Measurements from ENCODE around the gene INSYN2B. TPM values are rescaled to one million over a fixed set of nuclear protein-coding genes. Genes with fewer than 3 reads are reported as not detected.
"Not testable (repeated sequence)": the region's sequence is repeated elsewhere in the genome, so short reads cannot be mapped to it uniquely, and the experiment has no call there.

INSYN2B gene
- polyA plus RNA-seq, 4 donors: 1.5 to 2.7 (median 2.3) TPM

- DNase-seq (ENCODE audit: low read depth in 4 of 4, low spot score in 2 of 4): no peak
Measured at GRCh38 chr5:169974121-169974770, 6.0 kb downstream of the INSYN2B start.

- DNase-seq (ENCODE audit: low read depth in 4 of 4, low spot score in 2 of 4): no peak
Measured at GRCh38 chr5:169973056-169973455, 7.2 kb downstream of the INSYN2B start.

DNA sequence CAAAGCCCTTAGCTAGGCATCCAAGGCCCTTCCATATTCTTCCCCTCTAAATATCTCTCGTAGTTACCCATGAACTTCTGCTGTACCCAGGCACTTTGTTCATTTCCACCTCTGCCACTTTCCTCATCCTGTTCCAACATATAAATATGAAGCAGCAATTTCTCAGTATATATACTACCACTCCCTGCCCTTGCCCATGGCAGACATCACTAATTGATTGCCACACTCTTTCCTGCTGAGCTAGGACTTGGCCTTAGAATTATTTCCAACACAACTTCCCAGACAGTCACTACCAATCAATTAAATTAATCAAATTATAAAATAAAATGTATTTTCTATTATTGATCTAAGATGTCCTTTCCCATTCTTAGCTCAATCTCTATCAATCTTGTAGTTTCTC, 8.5 kb downstream of the INSYN2B start:
- no peak for DNase-seq (ENCODE audit: low read depth in 4 of 4, low spot score in 2 of 4)

- DNase-seq (ENCODE audit: low read depth in 4 of 4, low spot score in 2 of 4): no peak
Measured at GRCh38 chr5:169970911-169971765, 9.2 kb downstream of the INSYN2B start.

GRCh38 chr5:169970339-169970738, 10.0 kb downstream of the INSYN2B start:
- no peak for DNase-seq (ENCODE audit: low read depth in 4 of 4, low spot score in 2 of 4)

DNA sequence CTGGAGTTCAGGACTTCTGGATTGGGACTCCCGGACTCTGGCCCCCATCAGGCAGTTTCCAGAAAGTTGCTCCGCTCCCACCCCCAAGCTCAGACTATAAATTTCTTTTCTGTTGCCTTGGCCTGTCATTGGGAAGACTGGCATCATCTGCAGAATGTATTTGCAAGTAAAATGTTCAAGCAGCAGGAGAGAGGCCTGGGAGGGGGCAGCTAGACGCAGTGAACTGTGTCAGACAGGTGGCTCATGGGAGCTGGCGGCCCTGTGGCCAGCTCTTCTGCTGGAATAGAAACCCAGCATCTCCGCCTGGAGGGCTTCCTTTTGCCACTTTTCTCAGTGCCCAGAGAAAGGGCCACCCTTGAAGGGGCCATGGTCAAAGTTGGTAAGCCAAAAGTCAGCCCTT, 16.0 kb downstream of the INSYN2B start:
- DNase-seq (ENCODE audit: low read depth in 4 of 4, low spot score in 2 of 4): no peak

- no peak for DNase-seq (ENCODE audit: low read depth in 4 of 4, low spot score in 2 of 4)
Measured at GRCh38 chr5:169960659-169961058, 19.6 kb downstream of the INSYN2B start.

- no peak for DNase-seq (ENCODE audit: low read depth in 4 of 4, low spot score in 2 of 4)
Measured at GRCh38 chr5:169958278-169958677, 22.0 kb downstream of the INSYN2B start.

- no peak for DNase-seq (ENCODE audit: low read depth in 4 of 4, low spot score in 2 of 4)
Measured at GRCh38 chr5:169956756-169957155, 23.5 kb downstream of the INSYN2B start.

DNA sequence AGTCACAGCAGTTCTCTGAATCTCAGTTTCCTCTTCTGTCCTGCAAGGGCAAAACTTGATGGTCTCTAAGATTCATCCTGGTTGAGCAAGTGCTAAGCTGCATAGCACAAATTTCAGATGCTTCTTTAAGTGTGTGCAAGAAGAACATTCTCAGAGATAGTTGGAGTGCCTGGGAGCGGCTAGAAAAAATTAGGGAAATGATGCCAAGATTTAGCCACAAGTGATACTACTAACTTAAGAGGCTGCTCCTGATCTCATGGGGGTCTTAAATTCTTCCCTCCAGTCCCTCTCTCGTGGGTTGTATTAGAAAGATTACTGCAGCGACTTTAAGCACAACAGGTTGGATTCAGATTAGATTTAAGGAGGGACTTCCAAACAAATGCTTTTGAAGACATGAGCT, 24.2 kb downstream of the INSYN2B start:
- DNase-seq (ENCODE audit: low read depth in 4 of 4, low spot score in 2 of 4): no peak

DNA sequence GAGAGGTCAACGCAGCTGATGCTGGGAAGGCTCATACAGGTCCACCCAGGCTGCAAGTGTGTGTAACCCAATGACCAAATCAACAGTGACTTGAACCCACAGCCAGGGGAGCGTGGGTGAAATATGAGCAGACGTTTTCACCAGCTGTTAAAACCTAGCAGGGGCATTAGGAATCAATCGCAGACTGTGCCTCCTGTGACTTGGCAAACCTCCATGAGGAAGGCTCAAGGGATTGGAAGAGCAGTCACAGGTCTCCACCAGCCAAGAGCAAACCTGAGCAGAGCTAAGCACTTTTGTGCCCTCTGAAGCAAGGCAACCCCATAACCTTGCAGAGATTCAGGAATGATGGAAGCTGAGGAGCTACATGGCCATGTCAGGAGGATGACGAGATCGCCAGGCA, 25.5 kb downstream of the INSYN2B start:
- DNase-seq (ENCODE audit: low read depth in 4 of 4, low spot score in 2 of 4): no peak

GRCh38 chr5:169953196-169953595, 27.1 kb downstream of the INSYN2B start:
- DNase-seq (ENCODE audit: low read depth in 4 of 4, low spot score in 2 of 4): not testable (repeated sequence)

DNA sequence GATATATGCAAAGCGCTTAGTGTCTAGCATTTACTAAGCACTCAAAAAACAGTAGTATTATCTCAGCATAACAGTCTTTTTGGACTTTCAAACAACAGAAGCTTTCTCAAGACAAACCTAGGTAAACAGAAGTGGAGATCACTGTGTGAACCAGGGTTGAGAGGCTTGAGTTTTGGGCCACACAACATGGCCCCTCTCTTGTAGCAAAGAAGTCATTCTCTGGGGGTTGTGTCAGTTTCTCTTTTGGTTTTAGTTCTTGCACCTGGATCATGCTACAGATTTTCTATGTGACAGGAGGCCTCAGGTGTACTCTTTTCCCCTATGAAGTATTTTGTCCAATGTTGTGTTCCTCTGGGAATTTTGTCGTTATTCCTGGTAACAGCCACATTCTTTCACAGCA, 30.0 kb downstream of the INSYN2B start:
- no peak for DNase-seq (ENCODE audit: low read depth in 4 of 4, low spot score in 2 of 4)

DNA sequence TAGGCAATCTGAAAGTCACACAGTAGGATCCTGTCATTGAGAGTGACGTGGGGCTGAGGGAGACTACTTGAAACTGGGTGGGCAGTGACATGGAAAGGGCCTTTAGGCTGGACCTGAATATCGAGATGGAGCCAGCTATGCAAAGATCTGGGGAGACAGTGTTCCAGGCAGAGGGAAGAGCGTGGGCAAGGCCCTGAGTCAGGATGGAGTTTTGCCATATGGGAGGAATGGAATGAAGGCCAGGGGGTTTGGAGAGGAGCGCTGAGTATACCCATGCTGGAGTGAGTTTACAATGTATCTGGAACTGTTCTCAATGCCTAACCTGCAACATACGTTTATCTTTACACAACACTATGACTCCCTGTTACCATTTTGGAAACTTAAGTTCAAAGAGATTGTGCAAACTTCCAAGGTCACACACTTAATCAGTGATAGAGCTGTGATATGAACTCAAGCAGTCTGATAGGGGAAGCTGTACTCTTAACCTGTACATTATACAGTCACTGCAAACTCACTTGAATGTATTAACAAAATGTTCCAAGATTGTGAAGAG, 33.5 kb downstream of the INSYN2B start:
- DNase-seq (ENCODE audit: low read depth in 4 of 4, low spot score in 2 of 4): no peak

DNA sequence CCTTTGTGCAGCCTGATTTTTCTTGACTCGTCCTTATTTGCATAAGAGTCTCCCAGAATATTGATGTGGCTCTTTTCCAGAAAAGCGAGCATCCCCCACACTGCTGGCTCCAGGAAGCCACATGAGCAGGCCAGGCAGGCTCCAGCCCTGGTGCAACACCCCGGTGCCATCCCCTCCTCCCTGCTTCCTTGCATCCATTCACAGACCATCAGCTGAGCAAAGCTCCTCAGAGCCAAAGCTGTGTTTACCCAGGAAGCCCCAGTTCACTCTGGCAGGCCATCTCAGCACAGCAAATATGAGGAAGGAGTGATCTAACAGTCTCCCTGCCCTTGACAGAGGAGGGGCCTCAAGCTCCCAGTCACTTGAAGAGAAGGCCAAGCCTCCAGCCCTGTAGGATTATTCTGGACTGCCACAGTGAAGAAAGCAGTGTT, 34.4 kb downstream of the INSYN2B start:
- DNase-seq (ENCODE audit: low read depth in 4 of 4, low spot score in 2 of 4): peak in 1 of 4 donors; percentile 11

- no peak for DNase-seq (ENCODE audit: low read depth in 4 of 4, low spot score in 2 of 4)
Measured at GRCh38 chr5:169944922-169945680, 35.2 kb downstream of the INSYN2B start.

DNA sequence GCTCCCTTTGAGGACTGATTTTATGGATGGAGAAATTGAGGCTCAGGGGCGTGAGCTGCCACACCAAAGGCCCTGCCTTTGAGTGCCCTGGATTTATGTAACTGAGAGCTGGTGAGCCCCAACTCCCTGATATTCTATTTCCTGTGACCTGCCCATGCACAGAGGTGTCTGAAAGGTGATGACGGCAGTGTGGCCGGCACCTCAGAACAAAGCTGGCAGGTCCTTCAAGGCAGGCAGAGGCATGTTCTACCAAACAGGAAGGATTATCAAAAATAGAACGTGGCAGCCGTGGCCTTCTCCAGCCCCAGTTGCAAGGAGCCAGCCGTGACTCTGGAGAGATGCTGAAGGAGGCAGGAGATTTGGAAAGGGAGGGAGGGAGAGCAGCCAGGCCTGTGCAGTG, 36.2 kb downstream of the INSYN2B start:
- no peak for DNase-seq (ENCODE audit: low read depth in 4 of 4, low spot score in 2 of 4)

GRCh38 chr5:169943026-169943425, 37.3 kb downstream of the INSYN2B start:
- DNase-seq (ENCODE audit: low read depth in 4 of 4, low spot score in 2 of 4): no peak

GRCh38 chr5:169942181-169942580, 38.1 kb downstream of the INSYN2B start:
- DNase-seq (ENCODE audit: low read depth in 4 of 4, low spot score in 2 of 4): no peak

- no peak for DNase-seq (ENCODE audit: low read depth in 4 of 4, low spot score in 2 of 4)
Measured at GRCh38 chr5:169941542-169941941, 38.8 kb downstream of the INSYN2B start.

GRCh38 chr5:169939731-169940130, 40.6 kb downstream of the INSYN2B start:
- no peak for DNase-seq (ENCODE audit: low read depth in 4 of 4, low spot score in 2 of 4)

Measured in left renal cortex interstitium (tissue), 4 donors.